Lower lobe of right lung (tissue), 2 donors: ENCODE measurements around the gene KRT9. TPM values are rescaled to one million over a fixed set of nuclear protein-coding genes. Genes with fewer than 3 reads are reported as not detected.

Experiments
- ATAC-seq, 2 donors: fragments of 200-7000 bp; cut with Tn5 transposase; one replicate each; pipeline ENCODE4 v1.9.1; 2020 to 2022; ENCODE audit warnings: mild to moderate bottlenecking in 2 of 2, moderate library complexity in 2 of 2
- DNase-seq: peaks from one replicate; pipeline ENCODE4 v3.0.0-alpha.2; 2020
- H3K27ac ChIP-seq: fragments of 200-600 bp; one replicate; pipeline ENCODE4 v1.8.0; 2022
- H3K27me3 ChIP-seq: fragments of 200-600 bp; one replicate; pipeline ENCODE4 v1.8.0; 2022; ENCODE audit warnings: low read depth
- H3K36me3 ChIP-seq: fragments of 200-600 bp; one replicate; pipeline ENCODE4 v1.8.0; 2022; ENCODE audit warnings: mild to moderate bottlenecking
- H3K4me1 ChIP-seq: fragments of 200-600 bp; one replicate; pipeline ENCODE4 v1.8.0; 2022
- H3K4me3 ChIP-seq: fragments of 200-600 bp; one replicate; pipeline ENCODE4 v1.8.0; 2022; ENCODE audit warnings: mild to moderate bottlenecking
- H3K9me3 ChIP-seq: fragments of 200-600 bp; one replicate; pipeline ENCODE4 v1.8.0; 2022
- CTCF ChIP-seq: fragments of 200-600 bp; IDR thresholded peaks from one replicate; pipeline ENCODE4 v1.8.0; 2022; ENCODE audit warnings: antibody characterized with exemption, mild to moderate bottlenecking
- intact Hi-C: fragments of 100-400 bp; cut with DNase I; formaldehyde crosslinking; loops from one replicate; pipeline ENCODE4 v1.11.0; 2022
- total RNA-seq: library from RNA; stranded (reverse); fragmentation: NEBNext Ultra II Directional; extraction: Animal tissue kit (Norgen Biotek cat#: 25700); gene quantifications from one replicate; pipeline ENCODE4 v1.2.1, GENCODE V29; 2021
- donor health status: DM: no; HTN: yes; CAD: no; lungs with severe emphysema.

The KRT9 gene
- total RNA-seq, 1 donor from 2014 or later, result not detected

GRCh38 chr17:41533613-41534012 is 38.2 kb downstream of the KRT9 start:
- Histone ChIP-seq H3K27me3 (peaks cover 22% of the 10 kb centered on the region), H3K9me3 (no peaks in the 10 kb centered on the region), H3K36me3 (no peaks in the 10 kb centered on the region), H3K4me3 (no peak overlapping the region), H3K4me1 (peaks cover 6% of the 10 kb centered on the region), H3K27ac (no peak overlapping the region)
- ATAC-seq (no peak), DNase-seq (no peak)
- TF ChIP-seq CTCF, result no peak
- intact Hi-C loops, result no loop called here

- TF ChIP-seq CTCF, result no peak
- Histone ChIP-seq H3K9me3 (no peaks in the 10 kb centered on the region), H3K27ac (peak overlapping the region; percentile 49), H3K4me1 (peaks cover 8% of the 10 kb centered on the region), H3K4me3 (no peak overlapping the region), H3K27me3 (peaks cover 28% of the 10 kb centered on the region), H3K36me3 (no peaks in the 10 kb centered on the region)
- intact Hi-C loops, result no loop called here
- peak; percentile 11 to 15 for ATAC-seq
- peak; percentile 76 for DNase-seq
These were observed 38.8 kb downstream of the KRT9 start for GRCh38 chr17:41532947-41533570.

GRCh38 chr17:41531993-41532392 is 39.9 kb downstream of the KRT9 start:
- peak overlapping the region; percentile 49 for H3K27ac ChIP-seq
- peaks cover 38% of the 10 kb centered on the region for H3K27me3 ChIP-seq
- ATAC-seq (no peak), DNase-seq (no peak)
- no peaks in the 10 kb centered on the region for H3K9me3 ChIP-seq
- TF ChIP-seq CTCF, result no peak
- no peak overlapping the region for H3K4me3 ChIP-seq
- intact Hi-C loops, result no loop called here
- H3K4me1 ChIP-seq, result peaks cover 13% of the 10 kb centered on the region
- H3K36me3 ChIP-seq, result no peaks in the 10 kb centered on the region

- Histone ChIP-seq H3K4me1 (peaks cover 13% of the 10 kb centered on the region), H3K4me3 (no peak overlapping the region), H3K27me3 (peaks cover 36% of the 10 kb centered on the region), H3K27ac (peak overlapping the region; percentile 89), H3K36me3 (no peaks in the 10 kb centered on the region), H3K9me3 (no peaks in the 10 kb centered on the region)
- intact Hi-C loops, result no loop called here
- peak; percentile 30 to 62 for ATAC-seq
- no peak for DNase-seq
- TF ChIP-seq CTCF, result no peak
These were observed 41.5 kb downstream of the KRT9 start for GRCh38 chr17:41530062-41531048.

- H3K9me3 ChIP-seq, result no peaks in the 10 kb centered on the region
- peaks cover 3% of the 10 kb centered on the region for H3K36me3 ChIP-seq
- DNase-seq (no peak), ATAC-seq (no peak)
- peaks cover 13% of the 10 kb centered on the region for H3K4me1 ChIP-seq
- intact Hi-C loops, result no loop called here
- H3K27me3 ChIP-seq, result peaks cover 36% of the 10 kb centered on the region
- peak overlapping the region; percentile 89 for H3K27ac ChIP-seq
- no peak overlapping the region for H3K4me3 ChIP-seq
- no peak for TF ChIP-seq CTCF
These were observed 42.4 kb downstream of the KRT9 start for GRCh38 chr17:41529491-41529915.
